Measurements from ENCODE around the gene SBNO1.
"Not testable (repeated sequence)": the region's sequence is repeated elsewhere in the genome, so short reads cannot be mapped to it uniquely, and the experiment has no call there.

The SBNO1 gene

GRCh38 chr12:123336530-123336929 is 28.1 kb downstream of the SBNO1 start:
- DNase-seq = no peak

- no peak for DNase-seq
These were observed 29.2 kb downstream of the SBNO1 start for GRCh38 chr12:123335490-123335889.

GRCh38 chr12:123329799-123330198 is 34.8 kb downstream of the SBNO1 start:
- DNase-seq = no peak

- no peak for DNase-seq
These were observed 44.8 kb downstream of the SBNO1 start for GRCh38 chr12:123319826-123320225.

GRCh38 chr12:123319273-123319672 is 45.4 kb downstream of the SBNO1 start:
- no peak for DNase-seq

GRCh38 chr12:123313046-123313445 is 51.6 kb downstream of the SBNO1 start:
- DNase-seq = not testable (repeated sequence)

- no peak for DNase-seq
These were observed 58.4 kb downstream of the SBNO1 start for GRCh38 chr12:123306200-123306599.

GRCh38 chr12:123305136-123305535 is 59.5 kb downstream of the SBNO1 start:
- no peak for DNase-seq

GRCh38 chr12:123293178-123293760 is 71.4 kb downstream of the SBNO1 start:
- no peak for DNase-seq

GRCh38 chr12:123289911-123290310 is 74.7 kb downstream of the SBNO1 start:
- no peak for DNase-seq

- DNase-seq = no peak
These were observed 75.8 kb downstream of the SBNO1 start for GRCh38 chr12:123288751-123289346.

GRCh38 chr12:123286652-123287373 is 77.8 kb downstream of the SBNO1 start:
- DNase-seq = no peak

- no peak for DNase-seq
These were observed 80.0 kb downstream of the SBNO1 start for GRCh38 chr12:123284669-123285068.

- DNase-seq = no peak
These were observed 81.2 kb downstream of the SBNO1 start for GRCh38 chr12:123283461-123283860.

GRCh38 chr12:123282111-123282510 is 82.5 kb downstream of the SBNO1 start:
- no peak for DNase-seq

- DNase-seq = no peak
These were observed 83.7 kb downstream of the SBNO1 start for GRCh38 chr12:123280971-123281370.

- DNase-seq = no peak
These were observed 86.5 kb downstream of the SBNO1 start for GRCh38 chr12:123278101-123278627.

GRCh38 chr12:123273166-123273565 is 91.5 kb downstream of the SBNO1 start:
- DNase-seq = no peak

GRCh38 chr12:123271001-123271668 is 93.5 kb downstream of the SBNO1 start:
- peak; percentile 71 for DNase-seq

GRCh38 chr12:123270214-123271000 is 94.2 kb downstream of the SBNO1 start:
- no peak for DNase-seq

GRCh38 chr12:123269896-123270213 is 94.8 kb downstream of the SBNO1 start:
- no peak for DNase-seq

- no peak for DNase-seq
These were observed 95.2 kb downstream of the SBNO1 start for GRCh38 chr12:123269395-123269892.

- DNase-seq = no peak
These were observed 95.8 kb downstream of the SBNO1 start for GRCh38 chr12:123268850-123269249.

All from NCI-H2171 (cell line).